Calu3 (cell line): ENCODE measurements around the gene SORT1. TPM values are rescaled to one million over a fixed set of nuclear protein-coding genes. Genes with fewer than 3 reads are reported as not detected.

Source experiments
- BruUV-seq: library from RNA; stranded (reverse); fragments of 400-500 nt; replicated peaks from 2 replicates; lab custom pipeline; 2021; lab: Mats Ljungman, UMichigan
- CTCF ChIA-PET: fragments of 300-600 bp; sonication (Branson Sonifier 250); formaldehyde crosslinking; loops from one replicate; lab custom pipeline; 2022; ENCODE audit warnings: antibody characterized with exemption; lab: Charles Lee
- DNase-seq: peaks from one replicate; pipeline ENCODE4 v3.0.0; 2022
- H3K27ac Mint-ChIP-seq: one replicate; pipeline ENCODE4 v1.8.0; 2022; ENCODE audit warnings: mixed read lengths; ENCODE audit not compliant: unreplicated experiment
- H3K27me3 Mint-ChIP-seq: one replicate; pipeline ENCODE4 v1.8.0; 2022; ENCODE audit warnings: mixed read lengths; ENCODE audit not compliant: unreplicated experiment
- H3K36me3 Mint-ChIP-seq: one replicate; pipeline ENCODE4 v1.8.0; 2022; ENCODE audit warnings: mild to moderate bottlenecking, moderate library complexity, mixed read lengths; ENCODE audit not compliant: insufficient read depth, unreplicated experiment
- H3K4me1 Mint-ChIP-seq: one replicate; pipeline ENCODE4 v1.8.0; 2022; ENCODE audit warnings: mild to moderate bottlenecking, low read depth, mixed read lengths; ENCODE audit not compliant: unreplicated experiment
- H3K4me3 Mint-ChIP-seq: one replicate; pipeline ENCODE4 v1.8.0; 2022; ENCODE audit warnings: mild to moderate bottlenecking, low read depth, moderate library complexity, mixed read lengths; ENCODE audit not compliant: unreplicated experiment
- H3K9me3 Mint-ChIP-seq: one replicate; pipeline ENCODE4 v1.8.0; 2022; ENCODE audit warnings: low read depth, mixed read lengths; ENCODE audit not compliant: unreplicated experiment
- CTCF ChIP-seq: fragments of 200-600 bp; IDR thresholded peaks from one replicate; pipeline ENCODE4 v1.8.0; 2022; ENCODE audit warnings: antibody characterized with exemption; ENCODE audit not compliant: unreplicated experiment
- intact Hi-C: fragments of 100-400 bp; cut with micrococcal nuclease; formaldehyde crosslinking; loops from one replicate; pipeline ENCODE4 v1.10.0; 2022; ENCODE audit not compliant: unreplicated experiment
- total RNA-seq: library from RNA; stranded (reverse); gene quantifications from 2 replicates; pipeline ENCODE4 v1.2.3, GENCODE V29; 2022

The SORT1 gene
- total RNA-seq, 1 experiment from 2014 or later, result 68.2 TPM

GRCh38 chr1:109432336-109432735 is 34.6 kb upstream of the SORT1 start:
- intact Hi-C loops, result no loop called here
- Mint-ChIP-seq H3K27me3 (no peaks in the 10 kb centered on the region), H3K9me3 (peaks cover 2% of the 10 kb centered on the region), H3K27ac (no peak overlapping the region), H3K36me3 (peaks cover 1% of the 10 kb centered on the region), H3K4me1 (no peaks in the 10 kb centered on the region), H3K4me3 (no peak overlapping the region)
- DNase-seq, result no peak
- no peak for TF ChIP-seq CTCF
- CTCF ChIA-PET, result no interaction called here
- no TSS peak for BruUV-seq

- CTCF ChIA-PET, result interaction anchor here (0.6 to 0.9 kb wide), 2 partner anchors 43 to 63 kb away, joined by 3 to 4 read pairs; no protein-coding TSS in a partner anchor
- TF ChIP-seq CTCF, result no peak
- TSS peak; percentile 60 for BruUV-seq
- Mint-ChIP-seq H3K4me3 (peak overlapping the region; percentile 89), H3K9me3 (no peaks in the 10 kb centered on the region), H3K27me3 (no peaks in the 10 kb centered on the region), H3K4me1 (peaks cover 18% of the 10 kb centered on the region), H3K27ac (peak overlapping the region; percentile 89), H3K36me3 (peaks cover 38% of the 10 kb centered on the region)
- intact Hi-C loops, result loop anchor here (2.0 to 5.0 kb wide), 3 partner anchors 35 to 106 kb away; no protein-coding TSS in a partner anchor
- DNase-seq, result no peak
Observed at GRCh38 chr1:109427171-109427467, 29.4 kb upstream of the SORT1 start.

- no peaks in the 10 kb centered on the region for H3K27me3 Mint-ChIP-seq
- peak; percentile 92 for DNase-seq
- H3K9me3 Mint-ChIP-seq, result no peaks in the 10 kb centered on the region
- H3K4me1 Mint-ChIP-seq, result peaks cover 22% of the 10 kb centered on the region
- BruUV-seq, result no TSS peak
- H3K36me3 Mint-ChIP-seq, result peaks cover 42% of the 10 kb centered on the region
- CTCF ChIA-PET, result interaction anchor here (0.6 to 0.9 kb wide), 4 partner anchors 43 to 1076 kb away, joined by 3 to 4 read pairs (median 3); partner anchors contain the start of gene ATXN7L2
- H3K4me3 Mint-ChIP-seq, result peak within 1 kb of the TSS; percentile 89
- no peak for TF ChIP-seq CTCF
- intact Hi-C loops, result loop anchor here (2.0 to 5.0 kb wide), 3 partner anchors 36 to 106 kb away; no protein-coding TSS in a partner anchor
- peak within 1 kb of the TSS; percentile 89 for H3K27ac Mint-ChIP-seq
Observed at GRCh38 chr1:109426281-109427170, 28.8 kb upstream of the SORT1 start, which contains the start of gene PSMA5. Gene PSMA5 (minus strand): TSS chr1:109426448. CDS start chr1:109426330, 118 bp downstream.

GRCh38 chr1:109425391-109426280 is 27.9 kb upstream of the SORT1 start:
- CTCF ChIA-PET, result interaction anchor here (0.6 to 0.9 kb wide), 3 partner anchors 58 to 1077 kb away, joined by 3 read pairs; partner anchors contain the start of gene ATXN7L2
- peak; percentile 57 for DNase-seq
- intact Hi-C loops, result loop anchor here (2.0 to 5.0 kb wide), 3 partner anchors 37 to 107 kb away; no protein-coding TSS in a partner anchor
- BruUV-seq, result TSS peak; percentile 83
- Mint-ChIP-seq H3K9me3 (no peaks in the 10 kb centered on the region), H3K4me3 (peak overlapping the region; percentile 89), H3K36me3 (peaks cover 48% of the 10 kb centered on the region), H3K27ac (peak overlapping the region; percentile 89), H3K4me1 (peaks cover 22% of the 10 kb centered on the region), H3K27me3 (no peaks in the 10 kb centered on the region)
- no peak for TF ChIP-seq CTCF
